DOHH2 (cell line): ENCODE data around the gene VILL.

Source experiments
- H3F3A ChIP-seq: fragments of 200-600 bp; sonication (generic), shearing (Covaris generic); 2 replicates; pipeline ENCODE4 v1.6.0; 2016; ENCODE audit warnings: antibody characterized with exemption, mild to moderate bottlenecking; ENCODE audit not compliant: control insufficient read depth, insufficient read depth
- H3K27ac ChIP-seq: fragments of 200-600 bp; sonication (generic); 2 replicates; pipeline ENCODE4 v1.5.1; 2014; ENCODE audit warnings: low read depth, mild to moderate bottlenecking, low read length, moderate library complexity
- H3K27me3 ChIP-seq: fragments of 200-600 bp; sonication (generic); 2 replicates; pipeline ENCODE4 v1.6.1; 2014; ENCODE audit warnings: mild to moderate bottlenecking, low read length, mixed read lengths; ENCODE audit not compliant: control insufficient read depth
- H3K36me3 ChIP-seq: fragments of 200-600 bp; sonication (generic); 2 replicates; pipeline ENCODE4 v1.6.1; 2014; ENCODE audit warnings: mild to moderate bottlenecking, low read length, moderate library complexity, mixed read lengths; ENCODE audit not compliant: control insufficient read depth
- H3K4me1 ChIP-seq: fragments of 200-600 bp; sonication (generic); 2 replicates; pipeline ENCODE4 v1.6.1; 2014; ENCODE audit warnings: mild to moderate bottlenecking, low read length, mixed read lengths; ENCODE audit not compliant: control insufficient read depth
- H3K4me2 ChIP-seq: fragments of 200-600 bp; sonication (generic); 2 replicates; pipeline ENCODE4 v1.6.0; 2014; ENCODE audit warnings: mild to moderate bottlenecking, low read length, moderate library complexity
- H3K4me3 ChIP-seq: fragments of 200-600 bp; sonication (generic); 2 replicates; pipeline ENCODE4 v1.5.1; 2014; ENCODE audit warnings: mild to moderate bottlenecking, low read length, mixed read lengths
- H3K79me2 ChIP-seq: fragments of 200-600 bp; sonication (generic); 2 replicates; pipeline ENCODE4 v1.6.1; 2014; ENCODE audit warnings: mild to moderate bottlenecking, low read length, mixed read lengths; ENCODE audit not compliant: control insufficient read depth
- H3K9me2 ChIP-seq: fragments of 200-600 bp; sonication (generic); replicated peaks from 2 replicates; pipeline ENCODE4 v1.6.1; 2014; ENCODE audit warnings: mild to moderate bottlenecking, low read length, mixed read lengths; ENCODE audit not compliant: control insufficient read depth
- H3K9me3 ChIP-seq: fragments of 200-600 bp; sonication (generic); 2 replicates; pipeline ENCODE4 v1.6.1; 2014; ENCODE audit warnings: antibody characterized with exemption, low read length, mixed read lengths; ENCODE audit not compliant: control insufficient read depth, insufficient read depth
- H4K20me1 ChIP-seq: fragments of 200-600 bp; sonication (generic); 2 replicates; pipeline ENCODE4 v1.6.0; 2014; ENCODE audit warnings: low read depth, mild to moderate bottlenecking, antibody characterized with exemption, low read length, moderate library complexity; ENCODE audit not compliant: control insufficient read depth, insufficient read depth
- CTCF ChIP-seq: fragments of 200-600 bp; sonication (generic); IDR thresholded peaks from one replicate; pipeline ENCODE4 v1.5.1; 2014; ENCODE audit warnings: antibody characterized with exemption, mild to moderate bottlenecking, low read depth, low read length; ENCODE audit not compliant: poor library complexity, severe bottlenecking
- EZH2phosphoT487 ChIP-seq: fragments of 200-600 bp; sonication (generic); IDR thresholded peaks from 2 replicates; pipeline ENCODE4 v1.6.1; 2017; ENCODE audit warnings: borderline replicate concordance, mild to moderate bottlenecking, antibody characterized with exemption, low read length, moderate library complexity, mixed read lengths

The VILL gene

GRCh38 chr3:38054499-38055001 lies 64.0 kb downstream of the VILL start:
- H3K36me3 ChIP-seq, result no peaks in the 10 kb centered on the region
- no peak overlapping the region for H3K4me3 ChIP-seq
- TF ChIP-seq EZH2phosphoT487 (no peak), CTCF (no peak)
- no peaks in the 10 kb centered on the region for H3K4me1 ChIP-seq
- H4K20me1 ChIP-seq, result no peaks in the 10 kb centered on the region
- no peaks in the 10 kb centered on the region for H3K79me2 ChIP-seq
- no peaks in the 10 kb centered on the region for H3K9me2 ChIP-seq
- H3K27ac ChIP-seq, result no peak overlapping the region
- H3K9me3 ChIP-seq, result no peaks in the 10 kb centered on the region
- H3F3A ChIP-seq, result no peaks in the 10 kb centered on the region
- H3K4me2 ChIP-seq, result no peak overlapping the region
- no peaks in the 10 kb centered on the region for H3K27me3 ChIP-seq
